PC-3 (cell line): ENCODE results near the gene ARHGAP23.
"Not testable (repeated sequence)": the region's sequence is repeated elsewhere in the genome, so short reads cannot be mapped to it uniquely, and the experiment has no call there.

ENCODE experiments used
- CTCF ChIP-seq: fragments of 300-600 bp; sonication (generic); conservative IDR thresholded peaks from 2 replicates; pipeline ENCODE4 v1.5.1; 2017; ENCODE audit warnings: antibody characterized with exemption, low read depth, mild to moderate bottlenecking, low read length
- EZH2 ChIP-seq: fragments of 300-600 bp; sonication (generic); IDR thresholded peaks from one replicate; pipeline ENCODE4 v1.6.1; 2017; ENCODE audit warnings: antibody characterized with exemption, mild to moderate bottlenecking, low read length; ENCODE audit not compliant: unreplicated experiment

GRCh38 chr17:38471253-38471652, 43.0 kb downstream of the ARHGAP23 start:
- not testable (repeated sequence) for TF ChIP-seq CTCF, EZH2
